H1 (cell line): ENCODE data around the gene MT4. TPM values are rescaled to one million over a fixed set of nuclear protein-coding genes. Genes with fewer than 3 reads are reported as not detected.

ENCODE experiments used
- CBX8 ChIP-seq: fragments of 300-800, 300-1000 bp; sonication (generic); IDR thresholded peaks from 2 replicates; pipeline ENCODE4 v1.7.1; 2016; ENCODE audit warnings: low read depth, low read length, borderline replicate concordance
- EGR1 ChIP-seq: IDR thresholded peaks from 2 replicates; pipeline ENCODE4 v1.6.1; 2011; ENCODE audit warnings: low read depth, low read length, borderline replicate concordance
- GABPA ChIP-seq: IDR thresholded peaks from 2 replicates; pipeline ENCODE4 v1.6.1; 2011; ENCODE audit warnings: mild to moderate bottlenecking, low read length, moderate library complexity, borderline replicate concordance; ENCODE audit not compliant: insufficient read depth
- NRF1 ChIP-seq: IDR thresholded peaks from 2 replicates; pipeline ENCODE4 v1.6.1; 2011; ENCODE audit warnings: mild to moderate bottlenecking, low read depth, low read length, improper control_type of control experiment
- RNF2 ChIP-seq: fragments of 200-900, 300-1000 bp; sonication (generic); IDR thresholded peaks from 2 replicates; pipeline ENCODE4 v1.7.1; 2016; ENCODE audit warnings: borderline replicate concordance, low read depth, mild to moderate bottlenecking, antibody characterized with exemption, low read length; ENCODE audit not compliant: poor library complexity, severe bottlenecking; ENCODE audit errors: missing control alignments
- polyA plus RNA-seq, 7 experiments: library from polyadenylated mRNA; depleted of rRNA in 3 of 7; stranded (reverse) in 5 of 7; unstranded in 2 of 7; fragments of >200 nt in 5 of 7; fragments of 200-250 nt in 2 of 7; gene quantifications; 1 replicate in 5 of 7; 2 replicates in 1 of 7; 4 replicates in 1 of 7; pipeline versions ENCODE4 v1.2.1 to v1.2.3, GENCODE V29; 2011 to 2013; ENCODE audit warnings: missing spikeins in 2 of 7, mixed read lengths in 2 of 7
- total RNA-seq: library from RNA; stranded (reverse); fragmentation: NEBNext Ultra II Directional; extraction: Animal tissue kit (Norgen Biotek cat#: 25700); gene quantifications from 2 replicates; pipeline ENCODE4 v1.2.1, GENCODE V29; 2021
- TF ChIP-seq, protein P1 (sequence below): IDR thresholded peaks from 2 replicates; pipeline ENCODE4 v1.6.1; 2012; ENCODE audit warnings: inconsistent platforms

MT4 gene
- total and polyA plus RNA-seq, 2 of the 8 experiments (the other 6 are each of a cell fraction or from before 2014, with no cell fraction given) = not detected

- TF ChIP-seq RNF2 (no peak), CBX8 (no peak), NRF1 (no peak), GABPA (no peak), EGR1 (no peak)
- TF ChIP-seq, protein P1, sequence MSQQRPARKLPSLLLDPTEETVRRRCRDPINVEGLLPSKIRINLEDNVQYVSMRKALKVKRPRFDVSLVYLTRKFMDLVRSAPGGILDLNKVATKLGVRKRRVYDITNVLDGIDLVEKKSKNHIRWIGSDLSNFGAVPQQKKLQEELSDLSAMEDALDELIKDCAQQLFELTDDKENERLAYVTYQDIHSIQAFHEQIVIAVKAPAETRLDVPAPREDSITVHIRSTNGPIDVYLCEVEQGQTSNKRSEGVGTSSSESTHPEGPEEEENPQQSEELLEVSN = no peak
Observed at GRCh38 chr16:56593573-56594291, 28.9 kb downstream of the MT4 start (continued).
